MM.1S (cell line): ENCODE data around the gene XRCC3.

Source experiments
- CTCF ChIP-seq: fragments of 300-600 bp; sonication (generic); IDR thresholded peaks from 2 replicates; pipeline ENCODE4 v1.5.1; 2016; ENCODE audit warnings: antibody characterized with exemption, low read length, mixed read lengths
- EZH2phosphoT487 ChIP-seq: fragments of 300-600 bp; sonication (generic); IDR thresholded peaks from 2 replicates; pipeline ENCODE4 v1.6.1; 2018; ENCODE audit warnings: antibody characterized with exemption, low read length

DNA sequence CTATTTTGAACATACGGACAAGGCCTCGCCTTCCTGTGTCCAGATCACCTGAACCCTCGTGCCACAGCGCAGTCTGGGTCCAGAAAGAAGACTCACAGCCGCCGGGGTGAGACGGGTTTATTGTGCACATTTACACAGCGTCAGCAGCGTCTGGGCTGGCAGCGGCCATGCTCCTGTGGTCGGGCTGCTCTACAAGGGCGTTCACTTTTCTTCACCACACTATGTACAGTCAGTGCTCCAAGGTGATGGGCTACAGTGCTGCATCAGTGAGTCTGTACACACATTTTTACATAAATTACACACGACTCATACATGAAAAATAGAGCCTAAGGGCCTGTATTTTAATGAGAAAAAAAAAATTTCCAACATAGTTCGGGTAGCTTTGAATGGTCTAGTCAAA is 18.4 kb upstream of the XRCC3 start:
- TF ChIP-seq CTCF (no peak), EZH2phosphoT487 (no peak)
